HG02943 (cell line): ENCODE data around the gene C3orf18.

Experiments used
- ATAC-seq: cut with Tn5 transposase; IDR thresholded peaks from one replicate; pipeline ENCODE4 v1.9.1; 2021; ENCODE audit warnings: mild to moderate bottlenecking, low read depth, moderate library complexity; ENCODE audit not compliant: unreplicated experiment

C3orf18 gene

GRCh38 chr3:50551681-50552435, 15.7 kb downstream of the C3orf18 start:
- ATAC-seq = no peak

DNA sequence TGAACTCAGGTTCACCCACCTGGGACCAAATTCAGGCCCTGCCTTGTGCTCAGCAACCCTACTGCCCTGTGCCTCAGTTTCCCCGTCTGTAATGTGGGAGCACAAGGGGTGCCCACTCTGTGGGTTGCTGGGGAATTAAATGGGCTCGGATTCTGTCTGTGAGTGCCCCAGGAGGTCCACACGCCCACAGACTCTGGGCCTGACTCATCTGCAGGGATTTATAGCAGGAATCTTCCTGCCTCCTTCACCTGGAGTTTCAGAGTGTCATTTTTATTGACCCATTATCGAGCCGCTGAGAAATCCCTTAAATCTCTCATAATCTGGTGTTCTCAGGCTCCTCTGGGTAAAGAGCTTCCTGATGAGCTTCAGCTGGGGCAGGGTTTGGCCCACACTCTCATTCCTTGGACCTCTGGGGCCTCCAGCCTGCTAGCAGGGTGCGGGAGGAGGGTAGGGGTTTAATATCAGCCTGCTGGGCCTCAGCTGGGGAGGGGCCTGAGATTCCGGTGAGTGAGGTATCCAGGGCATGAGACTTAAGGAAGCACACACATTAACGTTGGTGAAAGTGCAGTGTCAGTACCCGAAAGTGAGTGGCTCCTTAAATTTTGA, 16.4 kb downstream of the C3orf18 start:
- no peak for ATAC-seq

- ATAC-seq = no peak
Measured at GRCh38 chr3:50550079-50550736, 17.3 kb downstream of the C3orf18 start.

GRCh38 chr3:50549226-50549625, 18.3 kb downstream of the C3orf18 start:
- no peak for ATAC-seq

DNA sequence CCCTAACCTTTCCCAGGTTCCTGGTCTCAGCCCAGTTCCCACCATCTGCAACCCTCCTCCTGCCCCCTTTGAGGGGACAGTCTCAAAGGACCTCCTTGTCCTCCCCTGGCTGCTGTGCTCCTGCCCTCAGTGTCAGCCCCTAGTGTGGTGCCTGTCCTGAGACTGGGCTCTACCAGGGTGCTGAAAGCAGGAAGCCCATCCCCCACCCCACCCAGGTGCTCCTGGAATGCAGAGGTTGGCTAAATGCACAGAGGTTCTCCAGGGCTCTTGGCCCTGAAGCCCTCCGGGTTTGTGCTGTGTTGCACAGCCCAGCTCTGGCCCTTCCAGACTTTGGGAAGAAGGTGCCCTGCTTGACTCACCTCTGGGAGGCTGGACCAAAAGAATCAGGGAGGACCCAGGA, 21.8 kb downstream of the C3orf18 start:
- ATAC-seq = no peak

DNA sequence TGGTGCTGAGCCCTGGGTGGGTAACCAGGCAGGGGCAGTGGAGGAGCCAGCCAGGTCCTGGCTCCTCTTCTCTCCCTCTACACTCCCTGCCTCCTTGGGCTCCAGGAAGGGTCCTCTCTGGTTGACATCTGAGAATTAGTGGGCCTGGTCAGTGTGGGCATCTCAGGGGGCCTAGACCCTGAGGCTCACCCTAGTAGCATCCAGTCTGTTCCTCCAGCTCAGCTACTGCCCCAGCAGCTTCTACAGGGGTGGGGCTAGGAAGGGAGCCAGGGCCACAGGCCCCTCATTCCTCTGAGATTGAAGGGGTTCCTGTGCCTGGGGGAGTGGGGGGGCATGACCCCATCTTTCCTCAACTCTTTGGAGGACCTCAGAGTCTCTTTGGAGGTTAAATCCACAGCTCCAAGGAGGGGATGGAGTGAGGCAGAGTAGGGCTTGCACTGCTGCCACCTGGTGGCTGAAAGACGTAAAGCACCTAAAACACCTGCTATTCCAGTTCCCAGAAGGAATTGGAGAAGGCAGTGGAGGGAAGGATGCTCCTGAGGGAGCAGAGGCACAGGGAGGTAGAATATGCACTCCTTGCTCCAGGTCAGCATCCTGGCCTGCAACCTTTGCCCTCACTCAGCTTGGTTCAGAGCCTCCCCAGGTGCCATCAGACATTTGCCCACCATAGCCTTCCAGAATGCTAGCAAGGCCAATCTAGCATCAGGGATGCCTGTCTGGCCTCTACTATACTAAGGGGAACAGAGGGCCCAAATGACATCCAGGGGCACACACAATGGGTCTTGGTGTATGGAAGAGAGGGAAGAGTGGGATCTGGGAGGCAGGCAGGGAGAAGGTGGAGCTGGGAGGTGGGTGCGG, 25.1 kb downstream of the C3orf18 start:
- ATAC-seq = no peak

GRCh38 chr3:50539356-50540286, 27.9 kb downstream of the C3orf18 start:
- no peak for ATAC-seq

- no peak for ATAC-seq
Measured at GRCh38 chr3:50537421-50538129, 30.0 kb downstream of the C3orf18 start.

DNA sequence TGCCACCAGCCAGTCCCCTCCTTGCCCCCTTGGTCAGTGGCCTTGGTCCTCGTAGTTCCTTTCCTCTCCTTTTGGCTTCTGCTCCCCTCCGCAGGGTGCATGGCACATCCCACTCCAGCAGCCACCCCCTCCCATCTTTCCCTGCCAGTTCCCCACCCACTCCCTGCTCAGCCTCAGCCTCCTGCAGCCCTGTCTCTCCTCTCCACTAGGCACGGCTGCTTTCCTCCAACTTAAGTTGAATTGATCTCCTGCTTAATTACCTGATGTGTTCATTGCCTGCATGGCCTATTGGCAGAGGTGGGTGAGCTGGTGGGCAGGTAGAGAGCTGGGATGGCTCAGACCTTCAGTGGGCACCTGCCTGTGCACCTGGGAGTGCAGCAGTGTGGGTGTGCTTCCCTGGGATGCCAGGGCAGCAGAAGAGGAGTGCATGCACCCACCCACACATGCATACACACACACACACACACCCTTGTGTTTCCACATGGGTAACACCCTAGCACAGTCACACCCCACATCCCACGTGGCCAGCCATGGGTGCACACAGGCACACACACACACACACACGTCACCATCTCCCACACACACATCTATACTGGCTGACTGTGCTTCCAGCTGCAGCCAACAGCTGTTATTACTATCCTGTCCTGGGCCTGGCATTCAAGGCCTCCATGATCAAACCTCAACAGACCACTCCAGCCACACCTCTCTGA, 30.9 kb downstream of the C3orf18 start:
- no peak for ATAC-seq

- ATAC-seq = no peak
Measured at GRCh38 chr3:50534681-50535330, 32.7 kb downstream of the C3orf18 start.

GRCh38 chr3:50533807-50534461, 33.6 kb downstream of the C3orf18 start:
- no peak for ATAC-seq

DNA sequence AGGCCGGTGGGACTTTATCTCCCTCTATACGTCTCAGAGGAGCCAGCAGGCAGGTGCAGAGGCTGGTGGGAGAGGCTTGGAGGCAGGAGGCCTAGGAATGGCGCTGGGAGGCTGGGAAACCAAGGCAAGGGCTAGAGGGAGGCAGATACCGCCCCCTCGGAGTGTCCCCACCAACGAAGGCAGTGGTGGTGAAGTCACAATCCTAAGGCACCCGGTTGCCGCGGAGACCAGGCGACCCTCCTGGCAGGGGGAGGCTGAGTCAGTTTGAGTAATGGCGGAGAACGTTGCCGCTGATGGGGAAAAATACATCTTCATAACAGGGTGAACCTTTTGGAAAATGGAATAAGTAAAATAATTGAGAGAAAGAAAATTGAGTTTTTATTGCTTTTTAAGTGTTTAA, 34.2 kb downstream of the C3orf18 start:
- ATAC-seq = no peak

DNA sequence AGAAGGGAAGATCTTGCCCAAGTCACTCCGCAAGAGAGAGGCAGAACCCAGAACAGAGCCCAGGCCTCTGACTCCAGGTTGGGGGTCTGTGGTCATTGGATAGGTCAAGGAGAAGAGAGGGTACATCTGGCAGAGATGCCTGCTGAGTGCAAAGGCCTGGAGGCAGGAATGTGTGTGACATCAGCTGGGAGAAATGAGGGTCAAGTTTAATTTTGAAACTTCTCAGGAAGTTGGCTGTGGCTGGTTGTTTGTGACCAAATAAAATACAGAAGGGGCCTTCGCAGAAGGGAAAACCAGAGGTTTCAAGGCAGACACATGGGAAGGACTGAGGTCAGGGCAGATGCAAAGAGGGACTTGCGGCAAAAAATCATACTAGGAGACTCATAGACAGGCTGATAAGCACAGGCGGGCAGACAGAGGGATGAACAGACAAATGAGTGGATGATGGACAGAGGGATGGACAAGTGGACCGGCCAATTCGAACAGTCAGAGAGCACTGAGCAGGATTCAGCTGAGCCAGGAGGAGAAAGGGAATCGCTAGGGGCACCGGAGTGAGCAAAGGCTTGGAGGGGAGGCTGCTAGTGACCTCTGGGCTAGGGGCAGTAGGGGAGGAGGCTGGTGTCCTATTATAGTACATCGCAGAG, 35.4 kb downstream of the C3orf18 start:
- ATAC-seq = no peak

DNA sequence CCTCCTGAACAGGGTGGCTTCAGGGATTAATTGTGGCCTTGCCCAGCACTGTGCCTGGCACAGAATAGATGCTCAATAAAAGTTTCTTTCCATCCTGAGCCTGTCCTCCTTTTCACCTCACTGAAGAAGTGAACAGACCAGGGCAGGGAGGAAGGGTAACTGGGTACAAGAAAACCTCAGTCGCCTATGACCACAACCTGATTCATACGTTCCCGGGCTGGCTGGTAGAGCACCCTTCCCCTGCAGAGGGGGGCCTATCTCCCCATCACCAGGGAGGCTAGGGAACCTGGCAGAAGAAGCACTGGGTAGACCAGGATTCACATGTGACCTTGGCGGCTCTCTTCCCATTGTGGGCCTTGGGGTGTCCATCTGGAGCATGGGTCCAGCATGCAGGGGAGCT, 36.3 kb downstream of the C3orf18 start:
- no peak for ATAC-seq

DNA sequence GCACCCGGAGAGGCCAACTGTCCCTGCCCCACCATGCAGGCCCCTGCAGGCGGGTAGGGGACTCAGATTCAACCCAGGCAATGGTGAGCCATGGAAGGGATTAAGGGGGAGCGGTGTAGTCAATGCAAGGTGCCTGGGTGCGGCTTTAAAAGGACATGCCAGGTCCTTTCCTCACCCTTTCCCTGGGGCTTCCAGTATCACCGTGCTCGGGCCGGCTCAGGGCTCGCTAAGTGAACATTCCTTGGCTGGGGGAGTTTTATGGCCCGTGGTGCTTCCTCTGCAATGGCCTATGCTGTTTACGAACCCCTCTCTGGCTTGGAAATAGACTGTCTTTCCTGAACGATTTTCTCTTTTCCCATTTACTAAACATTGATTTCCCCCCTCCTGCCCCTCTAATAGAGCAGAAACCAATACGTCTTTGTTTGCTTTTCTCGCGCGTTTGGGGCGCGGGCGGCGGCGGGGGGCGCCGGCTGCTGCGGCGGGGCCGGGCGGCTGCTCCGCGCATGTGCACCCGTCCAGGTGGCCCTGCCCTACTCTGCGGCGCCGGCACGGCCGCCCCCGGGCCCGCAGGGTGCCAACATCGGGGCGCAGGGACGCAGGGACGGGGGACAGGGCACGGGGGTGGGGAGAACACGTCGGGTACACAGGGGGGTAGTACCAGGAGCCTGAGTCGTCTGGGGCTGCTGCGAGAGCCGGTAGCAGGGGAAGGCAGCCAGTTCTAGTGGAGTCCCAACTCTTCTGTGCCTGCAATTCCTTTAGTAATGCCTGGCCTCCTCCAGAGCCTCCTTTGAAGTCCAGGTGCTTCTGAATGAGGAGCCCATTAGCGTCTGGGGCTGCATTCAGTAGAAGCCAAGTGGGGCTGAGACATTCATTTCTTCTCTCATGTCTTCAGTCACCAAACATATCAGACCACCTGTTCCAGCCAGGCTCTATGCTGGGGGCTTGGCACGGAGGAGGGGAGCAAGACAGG, 37.3 kb downstream of the C3orf18 start:
- no peak for ATAC-seq

DNA sequence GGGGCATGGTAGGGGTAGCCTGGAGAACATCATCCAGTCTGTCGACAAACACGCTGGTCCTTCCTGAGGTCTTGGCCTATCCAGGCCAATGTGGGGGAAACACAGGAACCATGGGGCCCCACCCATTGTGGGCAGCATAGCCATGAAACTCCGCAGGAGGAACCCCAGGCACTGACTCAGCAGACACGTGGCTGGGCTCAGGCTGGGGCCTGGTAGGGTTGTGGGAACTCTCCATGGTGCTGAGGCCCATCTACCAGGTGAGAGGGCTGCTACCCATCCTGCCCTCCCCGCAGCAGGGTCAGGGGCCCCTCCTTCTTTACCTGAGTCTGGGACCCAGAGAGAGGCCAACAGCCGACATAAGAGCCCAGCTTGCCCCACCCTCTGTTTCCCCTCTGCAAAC, 41.6 kb downstream of the C3orf18 start:
- ATAC-seq = no peak
